Neural cell (in vitro differentiated cells): ENCODE measurements around the gene SYT1. TPM values are rescaled to one million over a fixed set of nuclear protein-coding genes. Genes with fewer than 3 reads are reported as not detected.

Experiments used
- H2AFZ ChIP-seq: fragments of 200-600, 300-800 bp; sonication (generic), shearing (Covaris generic); 2 replicates; pipeline ENCODE4 v1.6.0; 2014; ENCODE audit warnings: low read depth, mild to moderate bottlenecking, antibody characterized with exemption, low read length, moderate library complexity
- H3F3A ChIP-seq: fragments of 200-600 bp; shearing (Covaris generic); 2 replicates; pipeline ENCODE4 v1.6.1; 2016; ENCODE audit warnings: mild to moderate bottlenecking, moderate library complexity, mixed read lengths, antibody characterized with exemption, low read length; ENCODE audit not compliant: insufficient read depth, poor library complexity, severe bottlenecking
- H3K27ac ChIP-seq: fragments of 200-600, 300-800 bp; sonication (generic), shearing (Covaris generic); 2 replicates; pipeline ENCODE4 v1.5.1; 2014; ENCODE audit warnings: mild to moderate bottlenecking, low read length, moderate library complexity
- H3K27me3 ChIP-seq: fragments of 300-800, 200-600 bp; sonication (generic), shearing (Covaris generic); 2 replicates; pipeline ENCODE4 v1.6.0; 2014; ENCODE audit warnings: mild to moderate bottlenecking, low read depth, low read length, moderate library complexity; ENCODE audit not compliant: insufficient read depth
- H3K36me3 ChIP-seq: fragments of 300-800, 200-600 bp; sonication (generic), shearing (Covaris generic); 2 replicates; pipeline ENCODE4 v1.5.1; 2014; ENCODE audit warnings: mild to moderate bottlenecking, antibody characterized with exemption, low read length, moderate library complexity; ENCODE audit not compliant: insufficient read depth
- H3K4me2 ChIP-seq: fragments of 300-800, 200-600 bp; sonication (generic), shearing (Covaris generic); 2 replicates; pipeline ENCODE4 v1.6.0; 2014; ENCODE audit warnings: mild to moderate bottlenecking, low read length
- H3K4me3 ChIP-seq: fragments of 300-800, 200-600 bp; sonication (generic), shearing (Covaris generic); 2 replicates; pipeline ENCODE4 v1.5.1; 2014; ENCODE audit warnings: mild to moderate bottlenecking, low read length, moderate library complexity
- H3K79me2 ChIP-seq: fragments of 200-600 bp; shearing (Covaris generic); replicated peaks from 2 replicates; pipeline ENCODE4 v1.6.0; 2014; ENCODE audit warnings: mild to moderate bottlenecking, low read length, moderate library complexity; ENCODE audit not compliant: insufficient read depth
- H3K9ac ChIP-seq: fragments of 300-800, 200-600 bp; sonication (generic), shearing (Covaris generic); 2 replicates; pipeline ENCODE4 v1.6.1; 2016; ENCODE audit warnings: mild to moderate bottlenecking, low read length, mixed read lengths
- H3K9me2 ChIP-seq: fragments of 200-600 bp; shearing (Covaris generic); 2 replicates; pipeline ENCODE4 v1.6.1; 2016; ENCODE audit warnings: mild to moderate bottlenecking, low read length, mixed read lengths; ENCODE audit not compliant: insufficient read depth
- H3K9me3 ChIP-seq: fragments of 200-600, 300-800 bp; sonication (generic), shearing (Covaris generic); 2 replicates; pipeline ENCODE4 v1.6.1; 2016; ENCODE audit warnings: mild to moderate bottlenecking, mixed run types, low read length, moderate library complexity, mixed read lengths
- H4K20me1 ChIP-seq: fragments of 200-600 bp; shearing (Covaris generic); 2 replicates; pipeline ENCODE4 v1.6.1; 2016; ENCODE audit warnings: mild to moderate bottlenecking, mixed run types; ENCODE audit not compliant: insufficient read depth
- EP300 ChIP-seq: fragments of 450-650 bp; conservative IDR thresholded peaks from 2 replicates; pipeline ENCODE4 v1.6.1; 2014; ENCODE audit warnings: antibody characterized with exemption, mild to moderate bottlenecking, moderate library complexity; ENCODE audit not compliant: poor library complexity, severe bottlenecking
- EZH2 ChIP-seq: fragments of 200-600, 300-800 bp; shearing (Covaris generic), sonication (generic); IDR thresholded peaks from 2 replicates; pipeline ENCODE4 v1.6.1; 2014; ENCODE audit warnings: antibody characterized with exemption, low read length, borderline replicate concordance, mild to moderate bottlenecking; ENCODE audit not compliant: insufficient read depth, poor library complexity, severe bottlenecking
- MXI1 ChIP-seq: fragments of 450-650 bp; conservative IDR thresholded peaks from 2 replicates; pipeline ENCODE4 v1.6.1; 2014; ENCODE audit warnings: antibody characterized with exemption, mild to moderate bottlenecking; ENCODE audit not compliant: poor library complexity, severe bottlenecking
- POLR2AphosphoS5 ChIP-seq: IDR thresholded peaks from 2 replicates; pipeline ENCODE4 v1.6.1; 2012
- RAD21 ChIP-seq: fragments of 450-650 bp; conservative IDR thresholded peaks from 2 replicates; pipeline ENCODE4 v1.6.1; 2014; ENCODE audit warnings: antibody characterized with exemption, mild to moderate bottlenecking, moderate library complexity
- SMC3 ChIP-seq: fragments of 450-650 bp; conservative IDR thresholded peaks from 2 replicates; pipeline ENCODE4 v1.6.1; 2014; ENCODE audit warnings: antibody characterized with exemption, mild to moderate bottlenecking, moderate library complexity; ENCODE audit not compliant: poor library complexity
- TAF1 ChIP-seq: IDR thresholded peaks from 2 replicates; pipeline ENCODE4 v1.6.1; 2012; ENCODE audit warnings: low read depth
- polyA plus RNA-seq: library from polyadenylated mRNA; depleted of rRNA; stranded (reverse); fragments of >200 nt; gene quantifications from 2 replicates; pipeline ENCODE4 v1.2.3, GENCODE V29; 2014
- TF ChIP-seq, protein P1 (sequence below): IDR thresholded peaks from 2 replicates; pipeline ENCODE4 v1.6.1; 2012; ENCODE audit warnings: borderline replicate concordance
- TF ChIP-seq, protein P2 (sequence below): fragments of 450-650 bp; IDR thresholded peaks from 2 replicates; pipeline ENCODE4 v1.5.1; 2014; ENCODE audit warnings: antibody characterized with exemption, mild to moderate bottlenecking, moderate library complexity; ENCODE audit not compliant: poor library complexity, severe bottlenecking

The SYT1 gene
- polyA plus RNA-seq, 1 donor from 2014 or later: 103 TPM

DNA sequence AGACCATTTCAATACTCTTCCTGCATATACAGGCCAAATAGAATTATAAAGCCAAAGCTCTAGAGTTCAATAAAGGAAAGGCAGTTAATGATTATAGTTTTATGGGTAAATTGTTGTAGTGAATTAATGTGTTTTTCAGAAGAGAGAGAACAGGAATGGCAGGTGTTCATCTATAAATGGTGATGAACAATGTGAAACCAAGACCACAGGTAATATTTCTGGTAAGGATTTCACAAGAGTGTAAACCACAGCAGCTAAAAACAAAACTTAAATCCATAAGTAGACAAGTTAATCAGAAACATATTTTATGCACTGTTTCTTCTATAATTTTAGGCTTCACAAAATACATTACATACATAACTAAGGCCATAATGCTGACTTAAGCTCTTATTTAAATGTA lies 204.4 kb downstream of the SYT1 start:
- no peak overlapping the region for H3K4me3 ChIP-seq
- H4K20me1 ChIP-seq: no peaks in the 10 kb centered on the region
- TF ChIP-seq MXI1: no peak
- no peak for TF ChIP-seq EP300
- TF ChIP-seq TAF1: no peak
- TF ChIP-seq EZH2: no peak
- TF ChIP-seq, protein P1, sequence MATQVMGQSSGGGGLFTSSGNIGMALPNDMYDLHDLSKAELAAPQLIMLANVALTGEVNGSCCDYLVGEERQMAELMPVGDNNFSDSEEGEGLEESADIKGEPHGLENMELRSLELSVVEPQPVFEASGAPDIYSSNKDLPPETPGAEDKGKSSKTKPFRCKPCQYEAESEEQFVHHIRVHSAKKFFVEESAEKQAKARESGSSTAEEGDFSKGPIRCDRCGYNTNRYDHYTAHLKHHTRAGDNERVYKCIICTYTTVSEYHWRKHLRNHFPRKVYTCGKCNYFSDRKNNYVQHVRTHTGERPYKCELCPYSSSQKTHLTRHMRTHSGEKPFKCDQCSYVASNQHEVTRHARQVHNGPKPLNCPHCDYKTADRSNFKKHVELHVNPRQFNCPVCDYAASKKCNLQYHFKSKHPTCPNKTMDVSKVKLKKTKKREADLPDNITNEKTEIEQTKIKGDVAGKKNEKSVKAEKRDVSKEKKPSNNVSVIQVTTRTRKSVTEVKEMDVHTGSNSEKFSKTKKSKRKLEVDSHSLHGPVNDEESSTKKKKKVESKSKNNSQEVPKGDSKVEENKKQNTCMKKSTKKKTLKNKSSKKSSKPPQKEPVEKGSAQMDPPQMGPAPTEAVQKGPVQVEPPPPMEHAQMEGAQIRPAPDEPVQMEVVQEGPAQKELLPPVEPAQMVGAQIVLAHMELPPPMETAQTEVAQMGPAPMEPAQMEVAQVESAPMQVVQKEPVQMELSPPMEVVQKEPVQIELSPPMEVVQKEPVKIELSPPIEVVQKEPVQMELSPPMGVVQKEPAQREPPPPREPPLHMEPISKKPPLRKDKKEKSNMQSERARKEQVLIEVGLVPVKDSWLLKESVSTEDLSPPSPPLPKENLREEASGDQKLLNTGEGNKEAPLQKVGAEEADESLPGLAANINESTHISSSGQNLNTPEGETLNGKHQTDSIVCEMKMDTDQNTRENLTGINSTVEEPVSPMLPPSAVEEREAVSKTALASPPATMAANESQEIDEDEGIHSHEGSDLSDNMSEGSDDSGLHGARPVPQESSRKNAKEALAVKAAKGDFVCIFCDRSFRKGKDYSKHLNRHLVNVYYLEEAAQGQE: no peak
- no peak for TF ChIP-seq POLR2AphosphoS5
- TF ChIP-seq, protein P2, sequence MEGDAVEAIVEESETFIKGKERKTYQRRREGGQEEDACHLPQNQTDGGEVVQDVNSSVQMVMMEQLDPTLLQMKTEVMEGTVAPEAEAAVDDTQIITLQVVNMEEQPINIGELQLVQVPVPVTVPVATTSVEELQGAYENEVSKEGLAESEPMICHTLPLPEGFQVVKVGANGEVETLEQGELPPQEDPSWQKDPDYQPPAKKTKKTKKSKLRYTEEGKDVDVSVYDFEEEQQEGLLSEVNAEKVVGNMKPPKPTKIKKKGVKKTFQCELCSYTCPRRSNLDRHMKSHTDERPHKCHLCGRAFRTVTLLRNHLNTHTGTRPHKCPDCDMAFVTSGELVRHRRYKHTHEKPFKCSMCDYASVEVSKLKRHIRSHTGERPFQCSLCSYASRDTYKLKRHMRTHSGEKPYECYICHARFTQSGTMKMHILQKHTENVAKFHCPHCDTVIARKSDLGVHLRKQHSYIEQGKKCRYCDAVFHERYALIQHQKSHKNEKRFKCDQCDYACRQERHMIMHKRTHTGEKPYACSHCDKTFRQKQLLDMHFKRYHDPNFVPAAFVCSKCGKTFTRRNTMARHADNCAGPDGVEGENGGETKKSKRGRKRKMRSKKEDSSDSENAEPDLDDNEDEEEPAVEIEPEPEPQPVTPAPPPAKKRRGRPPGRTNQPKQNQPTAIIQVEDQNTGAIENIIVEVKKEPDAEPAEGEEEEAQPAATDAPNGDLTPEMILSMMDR: no peak
- TF ChIP-seq RAD21: no peak
- H3K79me2 ChIP-seq: no peaks in the 10 kb centered on the region
- H3K4me2 ChIP-seq: no peak overlapping the region
- no peak overlapping the region for H2AFZ ChIP-seq
- H3F3A ChIP-seq: no peaks in the 10 kb centered on the region
- H3K9me3 ChIP-seq: no peaks in the 10 kb centered on the region
- H3K9ac ChIP-seq: no peak overlapping the region
- no peaks in the 10 kb centered on the region for H3K9me2 ChIP-seq
- no peaks in the 10 kb centered on the region for H3K27me3 ChIP-seq
- H3K36me3 ChIP-seq: no peaks in the 10 kb centered on the region
- no peak overlapping the region for H3K27ac ChIP-seq

DNA sequence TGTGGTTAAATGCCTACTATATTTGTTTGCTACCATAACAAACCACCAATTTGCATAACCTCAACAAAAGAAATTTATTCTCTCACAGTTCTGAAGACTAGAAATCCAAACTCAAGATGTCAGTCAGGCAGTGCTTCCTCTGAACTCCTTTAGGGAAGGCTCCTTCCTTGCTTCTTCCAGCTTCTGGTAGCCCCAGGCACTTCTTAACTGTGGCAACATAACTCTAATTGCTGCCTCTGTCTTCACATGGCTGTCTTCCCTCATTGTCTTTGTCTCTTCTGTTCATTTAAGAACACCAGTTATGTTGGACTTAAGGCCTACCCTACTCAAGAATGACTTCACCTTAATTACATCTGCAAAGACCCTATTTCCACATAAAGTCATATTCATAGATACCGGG lies 206.9 kb downstream of the SYT1 start:
- no peak overlapping the region for H3K27ac ChIP-seq
- H3K4me3 ChIP-seq: no peak overlapping the region
- H3K9me2 ChIP-seq: no peaks in the 10 kb centered on the region
- no peaks in the 10 kb centered on the region for H3K79me2 ChIP-seq
- no peak overlapping the region for H3K9ac ChIP-seq
- no peaks in the 10 kb centered on the region for H4K20me1 ChIP-seq
- no peaks in the 10 kb centered on the region for H3K36me3 ChIP-seq
- no peaks in the 10 kb centered on the region for H3F3A ChIP-seq
- no peaks in the 10 kb centered on the region for H3K9me3 ChIP-seq
- no peak overlapping the region for H3K4me2 ChIP-seq
- H2AFZ ChIP-seq: no peak overlapping the region
- H3K27me3 ChIP-seq: no peaks in the 10 kb centered on the region
- TF ChIP-seq MXI1 (no peak), SMC3 (no peak), RAD21 (no peak), EZH2 (no peak), TAF1 (no peak), EP300 (no peak), POLR2AphosphoS5 (no peak)
- TF ChIP-seq, protein P1: no peak
- TF ChIP-seq, protein P2: no peak
